Suprapubic skin (tissue), 4 donors: ENCODE data around the gene SCAMP4.

Experiments
- CTCF ChIP-seq, 2 donors: fragments of 200-600 bp in 1 of 2; fragments of 450-650 bp in 1 of 2; sonication (generic) in 1 of 2; IDR thresholded peaks; one replicate each; pipeline ENCODE4 v1.5.1; 2016 to 2019; ENCODE audit warnings: antibody characterized with exemption in 2 of 2, mild to moderate bottlenecking in 1 of 2, moderate library complexity in 1 of 2
- EP300 ChIP-seq: sonication (generic); formaldehyde crosslinking; IDR thresholded peaks from one replicate; pipeline ENCODE4 v1.6.1; 2017; ENCODE audit warnings: antibody characterized with exemption
- POLR2A ChIP-seq, 2 donors: fragments of 450-650 bp; IDR thresholded peaks; one replicate each; pipeline ENCODE4 v1.6.1; 2017; ENCODE audit warnings: antibody characterized with exemption in 2 of 2, mild to moderate bottlenecking in 2 of 2, moderate library complexity in 2 of 2
- POLR2AphosphoS5 ChIP-seq, 3 donors: sonication (generic); formaldehyde crosslinking; IDR thresholded peaks; one replicate each; pipeline ENCODE4 v1.6.1; 2017; ENCODE audit warnings: antibody characterized with exemption in 3 of 3

GRCh38 chr19:1884719-1885334, 20.4 kb upstream of the SCAMP4 start:
- TF ChIP-seq EP300, result no peak
- TF ChIP-seq CTCF (IDR thresholded peaks at IDR 0.05), result no peak
- no peak for TF ChIP-seq POLR2A (IDR thresholded peaks at IDR 0.05)
- no peak for TF ChIP-seq POLR2AphosphoS5 (IDR thresholded peaks at IDR 0.05)
